HEK293T (cell line): Measurements from ENCODE around the gene MYO18B.
A peak's percentile ranks its signal among the peaks of the same experiment; 100 is the strongest.

Experiments
- CTCF ChIA-PET: fragments of 350-600 bp; formaldehyde crosslinking; extraction: SDS; loops from one replicate; lab custom pipeline; 2021; ENCODE audit warnings: antibody characterized with exemption, inconsistent platforms; lab: Yijun Ruan, JAX
- POLR2A ChIA-PET: fragments of 350-600 bp; formaldehyde crosslinking; extraction: SDS; loops from one replicate; lab custom pipeline; 2020; ENCODE audit warnings: antibody characterized with exemption, inconsistent platforms; lab: Yijun Ruan, JAX
- DNase-seq: peaks from one replicate; pipeline ENCODE4 v3.0.0; 2012; ENCODE audit warnings: mixed read lengths; ENCODE audit errors: extremely low spot score
- ARNT ChIP-seq: fragments of 450-650 bp; IDR thresholded peaks from 2 replicates; pipeline ENCODE4 v1.6.1; 2017; ENCODE audit warnings: mild to moderate bottlenecking
- BHLHE40 ChIP-seq: fragments of 450-650 bp; IDR thresholded peaks from 2 replicates; pipeline ENCODE4 v1.6.1; 2016; ENCODE audit warnings: mild to moderate bottlenecking, moderate library complexity, borderline replicate concordance
- CTBP1 ChIP-seq: fragments of 450-650 bp; IDR thresholded peaks from 2 replicates; pipeline ENCODE4 v1.6.1; 2016; ENCODE audit warnings: borderline replicate concordance
- ELF4 ChIP-seq: fragments of 450-650 bp; IDR thresholded peaks from 2 replicates; pipeline ENCODE4 v1.6.1; 2017; ENCODE audit warnings: antibody characterized with exemption
- FOXA1 ChIP-seq: fragments of 450-650 bp; IDR thresholded peaks from 2 replicates; pipeline ENCODE4 v1.6.1; 2016; ENCODE audit warnings: mild to moderate bottlenecking
- FOXK2 ChIP-seq: fragments of 450-650 bp; IDR thresholded peaks from 2 replicates; pipeline ENCODE4 v1.6.1; 2016; ENCODE audit warnings: mild to moderate bottlenecking
- FOXM1 ChIP-seq: fragments of 450-650 bp; IDR thresholded peaks from 2 replicates; pipeline ENCODE4 v1.6.1; 2017; ENCODE audit warnings: mild to moderate bottlenecking, borderline replicate concordance
- HDGF ChIP-seq: fragments of 450-650 bp; IDR thresholded peaks from 2 replicates; pipeline ENCODE4 v1.6.1; 2017; ENCODE audit warnings: antibody characterized with exemption, borderline replicate concordance
- L3MBTL2 ChIP-seq: fragments of 450-650 bp; conservative IDR thresholded peaks from 2 replicates; pipeline ENCODE4 v1.6.1; 2016; ENCODE audit warnings: mild to moderate bottlenecking
- LEF1 ChIP-seq: fragments of 450-650 bp; IDR thresholded peaks from 2 replicates; pipeline ENCODE4 v1.6.1; 2017; ENCODE audit warnings: mild to moderate bottlenecking, borderline replicate concordance
- NFRKB ChIP-seq: fragments of 450-650 bp; IDR thresholded peaks from 2 replicates; pipeline ENCODE4 v1.6.1; 2016; ENCODE audit warnings: mild to moderate bottlenecking, moderate library complexity
- SP1 ChIP-seq: fragments of 450-650 bp; IDR thresholded peaks from 2 replicates; pipeline ENCODE4 v1.6.1; 2017
- SUZ12 ChIP-seq: fragments of 450-650 bp; IDR thresholded peaks from 2 replicates; pipeline ENCODE4 v1.6.1; 2016; ENCODE audit warnings: mild to moderate bottlenecking
- TARDBP ChIP-seq: fragments of 450-650 bp; IDR thresholded peaks from 2 replicates; pipeline ENCODE4 v1.6.1; 2016
- ZNF384 ChIP-seq: fragments of 450-650 bp; IDR thresholded peaks from 2 replicates; pipeline ENCODE4 v1.6.1; 2016
- TF ChIP-seq, protein P1 (sequence below): fragments of 450-650 bp; IDR thresholded peaks from 2 replicates; pipeline ENCODE4 v1.6.1; 2016

MYO18B gene

DNA sequence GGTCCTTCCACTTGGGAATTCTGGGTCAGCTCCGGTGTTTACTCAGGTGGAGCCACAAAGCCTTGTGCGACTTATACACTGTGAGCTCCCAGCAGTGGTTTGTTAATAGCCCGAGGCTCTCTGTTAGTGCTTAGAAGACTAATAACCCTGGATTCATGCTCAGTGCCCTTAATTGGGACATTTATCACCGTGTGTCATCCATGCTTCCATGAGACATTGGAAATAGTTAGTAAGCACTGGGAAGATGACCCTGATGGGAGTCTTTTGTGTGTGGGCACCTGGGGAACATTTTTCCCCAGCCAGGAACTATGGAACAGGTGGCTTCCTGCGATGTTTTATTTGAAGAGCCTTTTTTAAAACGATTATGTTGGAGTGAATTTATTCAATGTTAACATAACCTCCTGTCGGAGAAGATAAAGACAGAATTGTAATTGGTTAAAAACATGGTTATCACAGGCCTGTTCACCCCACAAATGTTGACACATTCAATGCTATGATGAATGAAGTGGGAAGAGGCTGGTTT, 188.9 kb downstream of the MYO18B start:
- DNase-seq: no peak
- ChIA-PET CTCF (no interaction called here), POLR2A (no interaction called here)
- TF ChIP-seq, protein P1, sequence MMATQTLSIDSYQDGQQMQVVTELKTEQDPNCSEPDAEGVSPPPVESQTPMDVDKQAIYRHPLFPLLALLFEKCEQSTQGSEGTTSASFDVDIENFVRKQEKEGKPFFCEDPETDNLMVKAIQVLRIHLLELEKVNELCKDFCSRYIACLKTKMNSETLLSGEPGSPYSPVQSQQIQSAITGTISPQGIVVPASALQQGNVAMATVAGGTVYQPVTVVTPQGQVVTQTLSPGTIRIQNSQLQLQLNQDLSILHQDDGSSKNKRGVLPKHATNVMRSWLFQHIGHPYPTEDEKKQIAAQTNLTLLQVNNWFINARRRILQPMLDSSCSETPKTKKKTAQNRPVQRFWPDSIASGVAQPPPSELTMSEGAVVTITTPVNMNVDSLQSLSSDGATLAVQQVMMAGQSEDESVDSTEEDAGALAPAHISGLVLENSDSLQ: peak; percentile 57; the same call in 1 of the 2 replicates
- no peak for TF ChIP-seq HDGF

DNA sequence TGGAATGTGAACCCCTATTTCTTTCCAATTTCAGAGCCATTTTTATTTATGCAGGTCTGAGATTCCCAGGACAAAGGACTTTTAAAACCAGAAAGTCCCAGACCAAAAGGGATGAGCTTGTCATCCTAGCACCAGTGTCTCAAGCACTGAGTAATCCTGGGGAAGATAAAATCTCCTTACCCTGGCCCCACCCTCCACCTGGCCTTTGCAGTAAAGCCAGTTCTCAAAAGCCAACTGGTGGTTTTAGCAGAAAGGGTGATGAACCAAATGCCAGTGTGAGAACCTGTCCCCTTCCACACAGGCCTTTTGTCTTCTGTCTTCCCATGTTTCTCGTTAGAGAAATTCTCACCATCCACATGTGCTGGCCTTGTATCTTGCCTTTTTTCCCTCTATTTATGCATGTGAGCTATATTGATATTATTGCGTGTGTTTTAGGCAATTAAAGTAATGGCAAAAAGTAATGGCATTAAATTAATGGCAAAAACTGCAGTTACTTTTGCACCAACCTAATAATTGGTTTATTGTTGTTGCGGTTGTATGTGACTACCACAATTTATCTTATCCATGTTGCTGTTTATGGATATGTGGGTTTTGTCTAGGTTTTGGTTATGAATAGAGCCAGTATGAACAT, 191.3 kb downstream of the MYO18B start:
- ChIA-PET POLR2A (no interaction called here), CTCF (interaction anchor here (0.6 kb wide), 1 partner anchor 1364 kb away, joined by 3 read pairs; no protein-coding TSS in a partner anchor)
- TF ChIP-seq ELF4 (no peak), LEF1 (no peak), L3MBTL2 (no peak), SUZ12 (no peak), BHLHE40 (no peak), FOXM1 (no peak), SP1 (no peak), FOXA1 (no peak), ZNF384 (no peak), FOXK2 (no peak), ARNT (no peak), CTBP1 (no peak), TARDBP (no peak), HDGF (no peak), NFRKB (no peak)
- TF ChIP-seq, protein P1: no peak
- DNase-seq: no peak

DNA sequence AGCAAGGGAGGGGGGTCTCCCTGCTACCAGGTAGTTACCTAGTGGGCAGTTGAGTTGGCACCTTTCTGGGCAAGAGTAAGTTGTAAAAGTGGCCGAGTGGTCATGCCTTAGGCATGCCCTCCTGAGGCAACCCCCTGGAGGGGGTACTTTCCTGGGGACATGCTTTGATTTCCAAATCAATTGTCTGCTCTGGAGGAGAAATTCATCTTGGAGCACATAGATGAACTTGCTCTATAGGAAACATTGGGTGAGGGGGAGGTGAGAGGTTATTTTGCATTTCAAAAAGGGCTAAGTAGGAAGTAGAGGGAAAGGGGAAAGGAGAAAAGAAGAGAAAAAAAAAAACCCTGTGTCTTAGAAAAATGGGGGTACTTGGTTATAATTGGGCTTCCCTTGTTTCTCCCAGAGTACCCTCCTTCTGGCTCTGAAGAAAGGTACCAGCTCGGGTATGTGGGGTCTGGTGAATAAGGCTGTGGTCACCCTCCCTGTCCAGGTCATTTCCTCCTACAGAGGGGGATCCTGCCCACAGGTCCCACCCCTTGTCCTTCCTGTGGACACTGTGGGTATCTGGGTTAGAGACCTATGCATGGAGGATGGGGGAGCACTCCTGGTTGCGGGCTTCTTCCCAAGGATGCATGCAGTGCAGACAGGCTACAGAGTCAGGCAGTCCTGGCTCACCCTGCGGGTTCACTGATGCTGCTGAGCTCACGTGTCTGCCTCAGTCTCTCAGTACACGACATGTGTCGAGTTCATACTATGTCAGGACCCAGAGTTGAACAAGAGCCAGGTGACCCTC, 193.5 kb downstream of the MYO18B start:
- TF ChIP-seq HDGF: no peak
- no peak for TF ChIP-seq FOXA1
- TF ChIP-seq FOXM1: no peak
- no peak for TF ChIP-seq BHLHE40
- TF ChIP-seq CTBP1: no peak
- no peak for TF ChIP-seq NFRKB
- TF ChIP-seq, protein P1: no peak
- TF ChIP-seq L3MBTL2: no peak
- no peak for TF ChIP-seq FOXK2
- no peak for TF ChIP-seq ZNF384
- TF ChIP-seq SUZ12: no peak
- no peak for TF ChIP-seq LEF1
- no peak for TF ChIP-seq SP1
- TF ChIP-seq ELF4: no peak
- no peak for TF ChIP-seq ARNT
- POLR2A ChIA-PET: no interaction called here

DNA sequence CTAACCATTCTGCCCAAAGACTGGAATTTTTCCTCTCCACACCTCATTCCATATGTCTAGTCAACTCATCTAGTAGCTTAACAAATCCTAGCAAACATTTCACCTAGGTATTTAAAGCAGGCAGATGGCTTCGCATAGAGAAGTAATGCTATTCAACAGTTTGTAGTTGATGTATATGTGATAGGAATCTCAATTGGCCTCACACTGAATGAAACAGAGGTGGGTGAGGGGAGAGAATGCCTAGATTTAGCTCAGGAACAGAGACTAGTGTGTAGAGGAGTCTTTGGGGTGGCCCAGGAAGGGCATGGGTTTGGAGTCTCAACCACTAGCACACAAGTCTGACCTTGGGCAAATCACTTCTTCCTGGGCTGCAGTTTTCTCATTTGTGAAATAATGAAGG, 196.2 kb downstream of the MYO18B start:
- POLR2A ChIA-PET: no interaction called here
- DNase-seq: no peak
- CTCF ChIA-PET: interaction anchor here (0.6 kb wide), 1 partner anchor 22 kb away, joined by 3 read pairs; no protein-coding TSS in a partner anchor
- TF ChIP-seq LEF1: no peak
- TF ChIP-seq NFRKB: no peak
- no peak for TF ChIP-seq FOXA1
- no peak for TF ChIP-seq L3MBTL2
- TF ChIP-seq TARDBP: no peak
- no peak for TF ChIP-seq ARNT

More for the DNA sequence above, 193.5 kb downstream of the MYO18B start:
- CTCF ChIA-PET: no interaction called here
- DNase-seq: no peak

DNA sequence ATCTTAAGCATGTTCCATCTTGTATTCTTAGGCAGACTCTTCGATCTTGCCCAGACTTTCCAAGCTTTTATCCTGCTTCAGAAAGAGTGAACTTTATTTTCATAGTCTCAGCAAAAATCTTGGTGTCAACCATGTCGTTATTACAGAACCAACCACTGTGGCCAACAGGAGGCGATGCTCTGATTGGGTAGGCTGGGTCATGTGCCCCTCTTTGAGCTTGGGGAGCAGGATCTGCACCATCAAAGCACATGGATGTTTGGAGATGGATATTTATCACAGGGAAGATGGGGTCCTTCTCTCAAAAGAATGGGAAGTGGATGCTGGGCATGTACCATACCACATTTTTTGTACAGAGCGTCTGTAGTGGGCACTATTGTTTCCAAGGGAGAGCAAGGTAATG, 197.4 kb downstream of the MYO18B start:
- DNase-seq: no peak
- POLR2A ChIA-PET: no interaction called here
- CTCF ChIA-PET: no interaction called here
- no peak for TF ChIP-seq SP1
- no peak for TF ChIP-seq L3MBTL2
- no peak for TF ChIP-seq FOXA1
- no peak for TF ChIP-seq SUZ12
- no peak for TF ChIP-seq ZNF384
- TF ChIP-seq FOXK2: no peak
- TF ChIP-seq NFRKB: no peak
- TF ChIP-seq CTBP1: no peak
- TF ChIP-seq LEF1: no peak
- TF ChIP-seq, protein P1: no peak
- no peak for TF ChIP-seq FOXM1
- no peak for TF ChIP-seq TARDBP
- no peak for TF ChIP-seq HDGF
- no peak for TF ChIP-seq ELF4
- no peak for TF ChIP-seq BHLHE40
- no peak for TF ChIP-seq ARNT
